ENCODE data around the gene MTHFD1. TPM values are rescaled to one million over a fixed set of nuclear protein-coding genes. Genes with fewer than 3 reads are reported as not detected.

MTHFD1 gene
- total RNA-seq, 3 donors from 2014 or later (not counting 1 experiment from before 2014, with no cell fraction given), result 27.6 to 34.6 (median 28.0) TPM

GRCh38 chr14:64423987-64424386 is 35.8 kb downstream of the MTHFD1 start:
- no peak for ATAC-seq
- no peaks in the 10 kb centered on the region for H3K9me3 Mint-ChIP-seq
- H3K27me3 ChIP-seq (ENCODE audit: control insufficient read depth, insufficient read depth, low read length), result no peaks in the 10 kb centered on the region
- peaks cover 6% of the 10 kb centered on the region for H3K36me3 Mint-ChIP-seq
- no peaks in the 10 kb centered on the region for H3K27me3 Mint-ChIP-seq (ENCODE audit: low read depth in 2 of 2)
- H3K36me3 ChIP-seq (ENCODE audit: control insufficient read depth, insufficient read depth, low read length), result peaks cover 27% of the 10 kb centered on the region
- H3K27ac ChIP-seq (ENCODE audit: low read length), result no peak overlapping the region
- intact Hi-C loops (cut with micrococcal nuclease), result no loop called here
- no peaks in the 10 kb centered on the region for H3K4me1 Mint-ChIP-seq
- H3K9me3 ChIP-seq (ENCODE audit: control insufficient read depth, insufficient read depth, low read length), result no peaks in the 10 kb centered on the region
- 98% methylated on average over 6 of the region's 6 CpGs for WGBS (ENCODE audit: insufficient coverage)
- no peak for TF ChIP-seq CTCF (IDR thresholded peaks at IDR 0.05)
- H3K4me3 Mint-ChIP-seq, result no peak overlapping the region
- no peak for DNase-seq
- no peak overlapping the region for H3K27ac Mint-ChIP-seq
- H3K4me1 ChIP-seq (ENCODE audit: control insufficient read depth, insufficient read depth, low read length), result no peaks in the 10 kb centered on the region
- H3K4me3 ChIP-seq (ENCODE audit: low read length), result no peak overlapping the region

DNA sequence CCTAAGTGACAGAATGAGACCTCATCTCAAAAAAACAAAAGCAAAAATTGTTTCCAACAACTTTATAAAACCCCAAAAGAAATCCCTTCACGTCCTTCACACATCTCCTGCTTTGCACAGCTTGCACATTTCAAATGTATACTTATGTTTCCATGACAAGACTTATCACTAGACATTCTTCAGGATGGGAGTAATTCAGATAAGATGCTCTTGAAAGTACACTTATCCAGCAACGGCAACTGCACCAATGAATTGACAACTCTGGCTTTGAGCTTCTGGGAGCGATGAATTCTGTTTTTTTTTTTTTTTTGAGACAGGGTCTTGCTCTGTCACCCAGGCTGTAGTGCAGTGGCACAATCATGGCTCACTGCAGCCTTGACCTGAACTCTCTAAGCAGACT is 46.4 kb downstream of the MTHFD1 start:
- WGBS (ENCODE audit: insufficient coverage), result 96% methylated on average over 3 of the region's 3 CpGs
- DNase-seq, result no peak
- no peak overlapping the region for H3K4me3 ChIP-seq (ENCODE audit: low read length)
- Mint-ChIP-seq H3K27me3 (ENCODE audit: low read depth in 2 of 2) (no peaks in the 10 kb centered on the region), H3K27ac (no peak overlapping the region), H3K4me1 (peaks cover 14% of the 10 kb centered on the region in 2 donors), H3K36me3 (peaks cover 8% of the 10 kb centered on the region), H3K4me3 (no peak overlapping the region), H3K9me3 (no peaks in the 10 kb centered on the region)
- intact Hi-C loops (cut with micrococcal nuclease), result no loop called here
- no peaks in the 10 kb centered on the region for H3K27me3 ChIP-seq (ENCODE audit: control insufficient read depth, insufficient read depth, low read length)
- no peak for TF ChIP-seq CTCF (IDR thresholded peaks at IDR 0.05)
- peaks cover 16% of the 10 kb centered on the region for H3K36me3 ChIP-seq (ENCODE audit: control insufficient read depth, insufficient read depth, low read length)
- peaks cover 6% of the 10 kb centered on the region for H3K4me1 ChIP-seq (ENCODE audit: control insufficient read depth, insufficient read depth, low read length)
- H3K9me3 ChIP-seq (ENCODE audit: control insufficient read depth, insufficient read depth, low read length), result no peaks in the 10 kb centered on the region
- no peak for ATAC-seq
- no peak overlapping the region for H3K27ac ChIP-seq (ENCODE audit: low read length)

DNA sequence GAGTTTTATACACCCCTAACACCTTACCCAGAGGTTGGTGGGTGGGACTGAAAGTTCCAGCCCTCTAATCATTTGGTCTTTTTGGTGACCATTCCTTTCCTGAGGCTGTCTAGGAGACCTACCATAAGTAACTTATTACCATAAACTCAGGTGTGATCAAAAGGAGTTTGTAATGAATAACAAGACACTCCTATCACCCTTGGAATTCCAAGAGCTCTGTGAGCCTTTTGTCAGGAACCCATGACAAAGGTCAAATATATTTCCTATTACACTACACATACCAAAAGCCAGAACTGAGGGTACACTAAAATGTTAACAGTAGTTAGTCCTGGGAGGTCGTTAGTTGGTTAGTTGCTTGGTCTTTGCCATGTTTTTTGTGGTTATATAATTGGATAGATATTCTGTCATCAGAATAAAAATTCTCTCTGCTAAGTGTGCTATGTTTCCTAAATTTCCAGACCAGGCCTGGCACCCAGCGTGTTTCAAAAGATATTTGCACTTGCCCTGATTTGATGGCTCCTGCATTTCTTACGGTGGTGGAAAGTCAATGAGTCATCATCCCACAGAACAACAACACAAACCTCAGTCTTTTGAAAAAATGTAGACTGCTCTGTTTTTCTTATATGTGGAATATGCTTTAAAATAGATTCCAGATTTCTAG is 50.2 kb downstream of the MTHFD1 start:
- DNase-seq (peak in 1 of 2 donors; percentile 14), ATAC-seq (peak in 2 of 3 donors; percentile 57 to 89)
- 60% methylated on average over 2 of the region's 3 CpGs for WGBS (ENCODE audit: insufficient coverage)
- Histone ChIP-seq H3K27me3 (ENCODE audit: control insufficient read depth, insufficient read depth, low read length) (no peaks in the 10 kb centered on the region), H3K36me3 (ENCODE audit: control insufficient read depth, insufficient read depth, low read length) (peaks cover 16% of the 10 kb centered on the region), H3K4me1 (ENCODE audit: control insufficient read depth, insufficient read depth, low read length) (peaks cover 7% of the 10 kb centered on the region), H3K9me3 (ENCODE audit: control insufficient read depth, insufficient read depth, low read length) (no peaks in the 10 kb centered on the region), H3K27ac (ENCODE audit: low read length) (no peak overlapping the region), H3K4me3 (ENCODE audit: low read length) (no peak overlapping the region)
- Mint-ChIP-seq H3K36me3 (peaks cover 8% of the 10 kb centered on the region), H3K27me3 (ENCODE audit: low read depth in 2 of 2) (no peaks in the 10 kb centered on the region), H3K27ac (peak overlapping the region; percentile 71 to 83), H3K4me1 (peaks cover 15% of the 10 kb centered on the region in 2 donors), H3K9me3 (no peaks in the 10 kb centered on the region), H3K4me3 (no peak overlapping the region)
- intact Hi-C loops (cut with micrococcal nuclease), result no loop called here
- no peak for TF ChIP-seq CTCF (IDR thresholded peaks at IDR 0.05)

- Histone ChIP-seq H3K36me3 (ENCODE audit: control insufficient read depth, insufficient read depth, low read length) (peaks cover 13% of the 10 kb centered on the region), H3K4me1 (ENCODE audit: control insufficient read depth, insufficient read depth, low read length) (peaks cover 15% of the 10 kb centered on the region), H3K4me3 (ENCODE audit: low read length) (no peak overlapping the region), H3K27ac (ENCODE audit: low read length) (no peak overlapping the region), H3K27me3 (ENCODE audit: control insufficient read depth, insufficient read depth, low read length) (no peaks in the 10 kb centered on the region), H3K9me3 (ENCODE audit: control insufficient read depth, insufficient read depth, low read length) (no peaks in the 10 kb centered on the region)
- intact Hi-C loops (cut with micrococcal nuclease), result no loop called here
- TF ChIP-seq CTCF (IDR thresholded peaks at IDR 0.05), result no peak
- H3K4me1 Mint-ChIP-seq, result peaks cover 23% of the 10 kb centered on the region in 2 donors
- no peak for DNase-seq
- ATAC-seq, result no peak
- no peaks in the 10 kb centered on the region for H3K27me3 Mint-ChIP-seq (ENCODE audit: low read depth in 2 of 2)
- H3K9me3 Mint-ChIP-seq, result no peaks in the 10 kb centered on the region
- peak overlapping the region; percentile 71 to 83 for H3K27ac Mint-ChIP-seq
- WGBS (ENCODE audit: insufficient coverage), result 96% methylated on average over 5 of the region's 6 CpGs
- peaks cover 8% of the 10 kb centered on the region for H3K36me3 Mint-ChIP-seq
- peak overlapping the region; percentile 9 for H3K4me3 Mint-ChIP-seq
These were observed 51.0 kb downstream of the MTHFD1 start for GRCh38 chr14:64439141-64439540.

All from natural killer cell (primary cell).